Esophagus muscularis mucosa (tissue), 3 donors: ENCODE data around the gene OR52K2.

Experiments used
- POLR2A ChIP-seq: fragments of 450-650 bp; IDR thresholded peaks from one replicate; pipeline ENCODE4 v1.6.1; 2017; ENCODE audit warnings: antibody characterized with exemption, moderate library complexity, mild to moderate bottlenecking, low read depth
- TF ChIP-seq, protein P1 (sequence below), 3 experiments: fragments of 200-600 bp in 2 of 3; fragments of 450-650 bp in 1 of 3; sonication (generic) in 2 of 3; IDR thresholded peaks; one replicate each; pipeline ENCODE4 v1.5.1; 2017 to 2019; ENCODE audit warnings: antibody characterized with exemption in 3 of 3, mild to moderate bottlenecking in 2 of 3, moderate library complexity in 1 of 3

DNA sequence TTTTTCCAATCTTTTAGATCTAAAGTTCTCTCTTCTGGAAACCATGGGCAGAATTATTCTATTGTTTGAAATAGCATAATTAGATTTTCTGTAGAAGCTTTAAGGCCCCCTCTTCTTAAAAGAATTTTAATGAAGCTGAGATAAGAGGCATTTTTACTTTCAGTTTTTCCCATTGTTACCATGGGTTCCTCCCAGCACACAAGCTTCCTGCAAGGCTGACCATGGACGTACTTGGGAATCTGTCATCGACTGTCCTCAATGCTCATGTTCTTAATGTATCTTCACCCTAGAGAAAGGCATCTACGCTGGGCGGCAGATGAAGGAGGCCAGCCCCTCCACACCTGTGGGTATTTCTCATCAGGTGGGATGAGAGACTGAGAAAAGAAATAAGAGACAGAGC lies 11.1 kb downstream of the OR52K2 start:
- TF ChIP-seq, protein P1, sequence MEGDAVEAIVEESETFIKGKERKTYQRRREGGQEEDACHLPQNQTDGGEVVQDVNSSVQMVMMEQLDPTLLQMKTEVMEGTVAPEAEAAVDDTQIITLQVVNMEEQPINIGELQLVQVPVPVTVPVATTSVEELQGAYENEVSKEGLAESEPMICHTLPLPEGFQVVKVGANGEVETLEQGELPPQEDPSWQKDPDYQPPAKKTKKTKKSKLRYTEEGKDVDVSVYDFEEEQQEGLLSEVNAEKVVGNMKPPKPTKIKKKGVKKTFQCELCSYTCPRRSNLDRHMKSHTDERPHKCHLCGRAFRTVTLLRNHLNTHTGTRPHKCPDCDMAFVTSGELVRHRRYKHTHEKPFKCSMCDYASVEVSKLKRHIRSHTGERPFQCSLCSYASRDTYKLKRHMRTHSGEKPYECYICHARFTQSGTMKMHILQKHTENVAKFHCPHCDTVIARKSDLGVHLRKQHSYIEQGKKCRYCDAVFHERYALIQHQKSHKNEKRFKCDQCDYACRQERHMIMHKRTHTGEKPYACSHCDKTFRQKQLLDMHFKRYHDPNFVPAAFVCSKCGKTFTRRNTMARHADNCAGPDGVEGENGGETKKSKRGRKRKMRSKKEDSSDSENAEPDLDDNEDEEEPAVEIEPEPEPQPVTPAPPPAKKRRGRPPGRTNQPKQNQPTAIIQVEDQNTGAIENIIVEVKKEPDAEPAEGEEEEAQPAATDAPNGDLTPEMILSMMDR (IDR thresholded peaks at IDR 0.05): no peak
- no peak for TF ChIP-seq POLR2A
